GM12878 (cell line): ENCODE data around the gene SLC36A3. TPM values are rescaled to one million over a fixed set of nuclear protein-coding genes. Genes with fewer than 3 reads are reported as not detected.

ENCODE experiments used
- ASH2L ChIP-seq: fragments of 300-600, 200-600 bp; sonication (generic); IDR thresholded peaks from 2 replicates; pipeline ENCODE4 v1.6.1; 2017; ENCODE audit warnings: low read depth, mild to moderate bottlenecking, borderline replicate concordance
- CEBPB ChIP-seq, 2 experiments: fragments of 150-350 bp in 1 of 2; IDR thresholded peaks; 2 replicates each; pipeline ENCODE4 v1.6.1; 2012 to 2014; ENCODE audit warnings: low read depth in 2 of 2, low read length in 2 of 2, borderline replicate concordance in 1 of 2, inconsistent platforms in 1 of 2
- E2F4 ChIP-seq: IDR thresholded peaks from 2 replicates; pipeline ENCODE4 v1.6.1; 2012; ENCODE audit warnings: low read depth, low read length, improper control_type of control experiment
- EED ChIP-seq: sonication (generic); IDR thresholded peaks from 2 replicates; pipeline ENCODE4 v1.6.1; 2016; ENCODE audit warnings: antibody characterized with exemption, low read depth
- GATAD2B ChIP-seq: fragments of 450-650 bp; conservative IDR thresholded peaks from 2 replicates; pipeline ENCODE4 v1.6.1; 2017; ENCODE audit warnings: low read depth, mild to moderate bottlenecking, moderate library complexity
- IRF4 ChIP-seq: IDR thresholded peaks from 2 replicates; pipeline ENCODE4 v1.6.1; 2011; ENCODE audit warnings: low read depth, low read length
- KAT2A ChIP-seq: conservative IDR thresholded peaks from 2 replicates; pipeline ENCODE4 v1.6.1; 2011; ENCODE audit warnings: low read depth, low read length; ENCODE audit not compliant: control insufficient read depth
- MEF2B ChIP-seq: fragments of 450-650 bp; IDR thresholded peaks from 2 replicates; pipeline ENCODE4 v1.6.1; 2018; ENCODE audit warnings: mild to moderate bottlenecking, moderate library complexity; ENCODE audit not compliant: partially characterized antibody, poor library complexity, severe bottlenecking
- MYB ChIP-seq: fragments of 150-350 bp; IDR thresholded peaks from 2 replicates; pipeline ENCODE4 v1.6.1; 2014; ENCODE audit warnings: mild to moderate bottlenecking, low read depth, low read length, borderline replicate concordance
- PAX8 ChIP-seq: fragments of 450-650 bp; IDR thresholded peaks from 2 replicates; pipeline ENCODE4 v1.6.1; 2017; ENCODE audit warnings: mild to moderate bottlenecking, moderate library complexity
- RAD21 ChIP-seq: IDR thresholded peaks from 2 replicates; pipeline ENCODE4 v1.6.1; 2011; ENCODE audit warnings: mild to moderate bottlenecking, low read depth, low read length, moderate library complexity; ENCODE audit not compliant: insufficient read depth
- RELA ChIP-seq: fragments of 450-650 bp; IDR thresholded peaks from 2 replicates; pipeline ENCODE4 v1.8.0; 2014; ENCODE audit warnings: borderline replicate concordance; ENCODE audit not compliant: partially characterized antibody
- RUNX3 ChIP-seq: IDR thresholded peaks from 2 replicates; pipeline ENCODE4 v1.6.1; 2012; ENCODE audit warnings: low read length, inconsistent platforms
- SIN3A ChIP-seq: IDR thresholded peaks from 2 replicates; pipeline ENCODE4 v1.6.1; 2012; ENCODE audit warnings: low read depth, low read length, improper control_type of control experiment
- SMAD5 ChIP-seq: IDR thresholded peaks from 2 replicates; pipeline ENCODE4 v1.6.1; 2016; ENCODE audit warnings: antibody characterized with exemption, low read depth
- SREBF1 ChIP-seq: IDR thresholded peaks from 2 replicates; pipeline ENCODE4 v1.6.1; 2012; ENCODE audit warnings: mild to moderate bottlenecking, low read length
- YBX1 ChIP-seq: fragments of 450-650 bp; IDR thresholded peaks from 2 replicates; pipeline ENCODE4 v1.6.1; 2016; ENCODE audit warnings: antibody characterized with exemption
- ZNF24 ChIP-seq: fragments of 450-650 bp; IDR thresholded peaks from 2 replicates; pipeline ENCODE4 v1.6.1; 2017; ENCODE audit warnings: antibody characterized with exemption, mild to moderate bottlenecking
- ZNF384 ChIP-seq: IDR thresholded peaks from 2 replicates; pipeline ENCODE4 v1.6.1; 2012; ENCODE audit warnings: low read depth, mild to moderate bottlenecking, low read length, improper control_type of control experiment, borderline replicate concordance
- polyA plus RNA-seq, 11 experiments: library from polyadenylated mRNA; depleted of rRNA in 4 of 11; unstranded in 6 of 11; stranded (reverse) in 5 of 11; fragments of >200 nt; fragmentation: Nextera tagmentation in 4 of 11; fragmentation: Illumina TruSeq in 1 of 11; extraction: Ambion mirVana in 4 of 11; extraction: Trizol in 1 of 11; gene quantifications; 1 replicate in 1 of 11; 2 replicates in 10 of 11; pipeline versions ENCODE4 v1.2.1 to v1.2.3, GENCODE V29; 2011 to 2016; ENCODE audit warnings: inconsistent platforms in 2 of 11, missing spikeins in 2 of 11, low read depth in 1 of 11
- total RNA-seq, 4 experiments: library from RNA; depleted of rRNA in 3 of 4; stranded (reverse); fragments of >200 nt in 3 of 4; fragmentation: Illumina TruSeq in 1 of 4; extraction: Trizol in 1 of 4; gene quantifications; 2 replicates each; pipeline versions ENCODE4 v1.2.1 to v1.2.3, GENCODE V29; 2013 to 2021
- TF ChIP-seq, protein P1 (sequence below): IDR thresholded peaks from 2 replicates; pipeline ENCODE4 v1.6.1; 2012; ENCODE audit warnings: low read depth, low read length, improper control_type of control experiment
- TF ChIP-seq, protein P2 (sequence below): fragments of 450-650 bp; IDR thresholded peaks from 2 replicates; pipeline ENCODE4 v1.6.1; 2017; ENCODE audit warnings: mild to moderate bottlenecking
- TF ChIP-seq, protein P3 (sequence below): fragments of 450-650 bp; IDR thresholded peaks from 2 replicates; pipeline ENCODE4 v1.6.1; 2014; ENCODE audit warnings: mild to moderate bottlenecking
- TF ChIP-seq, protein P4 (sequence below): fragments of 450-650 bp; IDR thresholded peaks from 2 replicates; pipeline ENCODE4 v1.6.1; 2016; ENCODE audit warnings: mild to moderate bottlenecking
- TF ChIP-seq, protein P5 (sequence below): IDR thresholded peaks from 2 replicates; pipeline ENCODE4 v1.6.1; 2011; ENCODE audit warnings: mild to moderate bottlenecking, low read depth, low read length, moderate library complexity; ENCODE audit not compliant: insufficient replicate concordance

Gene SLC36A3
- total and polyA plus RNA-seq, 10 of the 15 experiments (the other 5 are each of a cell fraction or from before 2014, with no cell fraction given) = 0.03 TPM; not detected in 9

DNA sequence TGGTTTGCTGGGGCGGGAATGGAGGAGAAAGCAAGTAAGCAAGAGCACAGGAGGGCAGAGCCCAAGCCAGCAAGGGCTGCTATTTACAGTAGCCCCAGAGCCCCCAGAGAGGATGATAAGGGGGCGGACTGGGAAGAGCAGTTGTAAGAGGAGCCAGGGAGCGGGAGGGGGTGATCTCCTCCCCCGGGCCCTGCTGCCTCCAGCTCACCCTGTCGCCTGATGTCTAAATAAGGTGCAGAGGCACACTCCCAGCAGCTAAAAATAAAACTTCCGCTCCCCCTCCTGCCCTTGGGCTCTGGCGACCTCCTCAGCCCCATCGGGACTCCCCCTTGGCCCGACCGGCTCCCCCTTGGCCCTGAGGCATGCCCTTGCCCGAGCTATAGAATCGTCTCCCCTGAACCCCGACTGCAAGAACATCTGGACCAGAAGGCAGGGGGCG is 65.2 kb downstream of the SLC36A3 start (continued):
- no peak for TF ChIP-seq SMAD5
- no peak for TF ChIP-seq ZNF24
- no peak for TF ChIP-seq CEBPB (IDR thresholded peaks at IDR 0.05; ENCODE audit: borderline replicate concordance in 1 of 2, low read depth in 2 of 2, low read length in 2 of 2)
- TF ChIP-seq ASH2L = no peak
- TF ChIP-seq, protein P1, sequence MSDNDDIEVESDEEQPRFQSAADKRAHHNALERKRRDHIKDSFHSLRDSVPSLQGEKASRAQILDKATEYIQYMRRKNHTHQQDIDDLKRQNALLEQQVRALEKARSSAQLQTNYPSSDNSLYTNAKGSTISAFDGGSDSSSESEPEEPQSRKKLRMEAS = no peak
- no peak for TF ChIP-seq ZNF384
- TF ChIP-seq SIN3A = no peak
- TF ChIP-seq, protein P2, sequence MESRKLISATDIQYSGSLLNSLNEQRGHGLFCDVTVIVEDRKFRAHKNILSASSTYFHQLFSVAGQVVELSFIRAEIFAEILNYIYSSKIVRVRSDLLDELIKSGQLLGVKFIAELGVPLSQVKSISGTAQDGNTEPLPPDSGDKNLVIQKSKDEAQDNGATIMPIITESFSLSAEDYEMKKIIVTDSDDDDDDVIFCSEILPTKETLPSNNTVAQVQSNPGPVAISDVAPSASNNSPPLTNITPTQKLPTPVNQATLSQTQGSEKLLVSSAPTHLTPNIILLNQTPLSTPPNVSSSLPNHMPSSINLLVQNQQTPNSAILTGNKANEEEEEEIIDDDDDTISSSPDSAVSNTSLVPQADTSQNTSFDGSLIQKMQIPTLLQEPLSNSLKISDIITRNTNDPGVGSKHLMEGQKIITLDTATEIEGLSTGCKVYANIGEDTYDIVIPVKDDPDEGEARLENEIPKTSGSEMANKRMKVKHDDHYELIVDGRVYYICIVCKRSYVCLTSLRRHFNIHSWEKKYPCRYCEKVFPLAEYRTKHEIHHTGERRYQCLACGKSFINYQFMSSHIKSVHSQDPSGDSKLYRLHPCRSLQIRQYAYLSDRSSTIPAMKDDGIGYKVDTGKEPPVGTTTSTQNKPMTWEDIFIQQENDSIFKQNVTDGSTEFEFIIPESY = no peak
- TF ChIP-seq EED = peak; percentile 70; the same call in 1 of the 2 replicates
- no peak for TF ChIP-seq RAD21
- TF ChIP-seq, protein P3, sequence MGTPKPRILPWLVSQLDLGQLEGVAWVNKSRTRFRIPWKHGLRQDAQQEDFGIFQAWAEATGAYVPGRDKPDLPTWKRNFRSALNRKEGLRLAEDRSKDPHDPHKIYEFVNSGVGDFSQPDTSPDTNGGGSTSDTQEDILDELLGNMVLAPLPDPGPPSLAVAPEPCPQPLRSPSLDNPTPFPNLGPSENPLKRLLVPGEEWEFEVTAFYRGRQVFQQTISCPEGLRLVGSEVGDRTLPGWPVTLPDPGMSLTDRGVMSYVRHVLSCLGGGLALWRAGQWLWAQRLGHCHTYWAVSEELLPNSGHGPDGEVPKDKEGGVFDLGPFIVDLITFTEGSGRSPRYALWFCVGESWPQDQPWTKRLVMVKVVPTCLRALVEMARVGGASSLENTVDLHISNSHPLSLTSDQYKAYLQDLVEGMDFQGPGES = no peak
- TF ChIP-seq, protein P4, sequence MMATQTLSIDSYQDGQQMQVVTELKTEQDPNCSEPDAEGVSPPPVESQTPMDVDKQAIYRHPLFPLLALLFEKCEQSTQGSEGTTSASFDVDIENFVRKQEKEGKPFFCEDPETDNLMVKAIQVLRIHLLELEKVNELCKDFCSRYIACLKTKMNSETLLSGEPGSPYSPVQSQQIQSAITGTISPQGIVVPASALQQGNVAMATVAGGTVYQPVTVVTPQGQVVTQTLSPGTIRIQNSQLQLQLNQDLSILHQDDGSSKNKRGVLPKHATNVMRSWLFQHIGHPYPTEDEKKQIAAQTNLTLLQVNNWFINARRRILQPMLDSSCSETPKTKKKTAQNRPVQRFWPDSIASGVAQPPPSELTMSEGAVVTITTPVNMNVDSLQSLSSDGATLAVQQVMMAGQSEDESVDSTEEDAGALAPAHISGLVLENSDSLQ = no peak
- TF ChIP-seq PAX8 = no peak
- TF ChIP-seq KAT2A = no peak
- no peak for TF ChIP-seq YBX1
- no peak for TF ChIP-seq GATAD2B
- 0 out of 2 replicates have a peak, but pooled peaks have one; percentile 17 for TF ChIP-seq RUNX3
- TF ChIP-seq SREBF1 = no peak
- peak; percentile 85 for TF ChIP-seq MEF2B
- TF ChIP-seq, protein P5, sequence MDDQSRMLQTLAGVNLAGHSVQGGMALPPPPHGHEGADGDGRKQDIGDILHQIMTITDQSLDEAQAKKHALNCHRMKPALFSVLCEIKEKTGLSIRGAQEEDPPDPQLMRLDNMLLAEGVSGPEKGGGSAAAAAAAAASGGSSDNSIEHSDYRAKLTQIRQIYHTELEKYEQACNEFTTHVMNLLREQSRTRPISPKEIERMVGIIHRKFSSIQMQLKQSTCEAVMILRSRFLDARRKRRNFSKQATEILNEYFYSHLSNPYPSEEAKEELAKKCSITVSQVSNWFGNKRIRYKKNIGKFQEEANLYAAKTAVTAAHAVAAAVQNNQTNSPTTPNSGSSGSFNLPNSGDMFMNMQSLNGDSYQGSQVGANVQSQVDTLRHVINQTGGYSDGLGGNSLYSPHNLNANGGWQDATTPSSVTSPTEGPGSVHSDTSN = no peak
- TF ChIP-seq MYB = no peak
- TF ChIP-seq RELA = no peak
- no peak for TF ChIP-seq IRF4
- TF ChIP-seq E2F4 = no peak
